Pancreas (tissue), 10 donors: ENCODE measurements around the gene ANKRD44. TPM values are rescaled to one million over a fixed set of nuclear protein-coding genes. Genes with fewer than 3 reads are reported as not detected.

ENCODE experiments used
- ATAC-seq, 4 donors: fragments of 200-7000 bp; cut with Tn5 transposase; one replicate each; pipeline versions ENCODE4 v1.8.0 to v1.9.1; 2020; ENCODE audit warnings: mild to moderate bottlenecking in 4 of 4, moderate library complexity in 4 of 4
- DNase-seq, 6 donors: peaks; one replicate each; pipeline ENCODE4 v3.0.0-alpha.2; 2020
- FAIRE-seq: peaks from 2 replicates; lab custom pipeline; 2012; peaks lifted over from hg19 to GRCh38; lab: Jason Lieb, UNC
- H3K27ac ChIP-seq, 4 donors: fragments of 200-600 bp; sonication (generic); 1 replicate in 3 of 4; 2 replicates in 1 of 4; pipeline versions ENCODE4 v1.5.0 to v1.8.0; 2020
- H3K27me3 ChIP-seq, 4 donors: fragments of 200-600 bp; one replicate each; pipeline ENCODE4 v1.8.0; 2021
- H3K36me3 ChIP-seq, 3 donors: fragments of 200-600 bp; sonication (generic) in 1 of 3; one replicate each; pipeline versions ENCODE4 v1.5.0 to v1.8.0; 2020 to 2021
- H3K4me1 ChIP-seq, 3 donors: fragments of 200-600 bp; one replicate each; pipeline ENCODE4 v1.8.0; 2021
- H3K4me3 ChIP-seq, 4 donors: fragments of 200-600 bp; sonication (generic) in 2 of 4; one replicate each; pipeline versions ENCODE4 v1.5.0 to v1.8.0; 2020 to 2021
- H3K9me3 ChIP-seq, 4 donors: fragments of 200-600 bp; one replicate each; pipeline ENCODE4 v1.8.0; 2021
- CTCF ChIP-seq, 4 donors: fragments of 200-600 bp; sonication (generic) in 3 of 4; IDR thresholded peaks; one replicate each; pipeline versions ENCODE4 v1.5.0 to v1.8.0; 2021; ENCODE audit warnings: antibody characterized with exemption in 4 of 4
- WGBS, 2 donors: extraction: QIAGEN DNeasy Blood & Tissue Kit; methylation state at CpG; one replicate each; pipeline ENCODE4 v1.1.7; 2013; 5-methylcytosine and 5-hydroxymethylcytosine counted together
- intact Hi-C, 3 donors: fragments of 100-400 bp; cut with DNase I; formaldehyde crosslinking; loops; one replicate each; pipeline versions ENCODE4 v1.11.1 to v1.14.2; 2022
- polyA plus RNA-seq, 2 donors: library from polyadenylated mRNA; stranded (reverse); fragments of 200-250 nt; gene quantifications; one replicate each; pipeline ENCODE4 v1.2.3, GENCODE V29; 2013
- total RNA-seq, 6 donors: library from RNA; stranded (reverse); fragmentation: NEBNext Ultra II Directional in 4 of 6; extraction: Animal tissue kit (Norgen Biotek cat#: 25700) in 4 of 6; gene quantifications; one replicate each; pipeline versions ENCODE4 v1.2.1 to v1.2.4, GENCODE V29; 2021 to 2023
- donor health status: healthy with polysubstance abuse.
- donor health status: DM: no; HTN: no; CAD: no; lungs with moderate emphysema.
- donor health status: DM: no; HTN: no; CAD: no.
- donor health status: control.
- donor health status: control.
- donor health status: Bipolar disorder and iron deficiency.
- donor health status: DM: yes; HTN: yes; CAD: no.
- donor health status: DM: no; HTN: no; CAD: no.
- donor health status: DM: no; HTN: no; CAD: no.
- donor health status: DM: yes; HTN: yes; CAD: no.

Gene ANKRD44
- total and polyA plus RNA-seq, 8 donors = 1.9 to 12.5 (median 7.7) TPM

DNA sequence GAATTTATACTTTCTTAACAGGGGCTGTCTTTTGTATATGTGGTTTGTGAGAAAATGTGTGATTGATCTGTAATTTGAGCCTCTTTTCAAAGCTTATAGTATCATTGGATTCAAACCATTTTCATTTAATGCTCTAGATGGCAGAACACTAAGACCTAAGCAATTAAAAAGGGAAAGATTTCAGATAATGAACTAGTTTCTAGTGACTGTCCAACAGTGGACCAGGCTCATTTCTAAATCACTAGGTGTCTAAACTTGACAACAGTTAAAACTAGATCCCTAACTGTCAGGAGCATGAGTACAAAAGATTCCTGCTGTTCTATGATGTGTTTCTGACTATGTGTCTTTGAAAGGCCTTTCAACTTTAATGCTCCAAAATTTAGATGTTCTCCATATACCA lies 54.6 kb downstream of the ANKRD44 start:
- peak overlapping the region in 2 of 4 donors; percentile 0 to 8 for H3K27ac ChIP-seq
- no peaks in the 10 kb centered on the region for H3K36me3 ChIP-seq
- H3K4me1 ChIP-seq = no peaks in the 10 kb centered on the region
- no peak overlapping the region for H3K4me3 ChIP-seq
- FAIRE-seq (no peak), ATAC-seq (no peak), DNase-seq (no peak)
- no peaks in the 10 kb centered on the region for H3K9me3 ChIP-seq
- TF ChIP-seq CTCF (IDR thresholded peaks at IDR 0.05) = no peak
- no peaks in the 10 kb centered on the region for H3K27me3 ChIP-seq
- intact Hi-C loops = no loop called here

DNA sequence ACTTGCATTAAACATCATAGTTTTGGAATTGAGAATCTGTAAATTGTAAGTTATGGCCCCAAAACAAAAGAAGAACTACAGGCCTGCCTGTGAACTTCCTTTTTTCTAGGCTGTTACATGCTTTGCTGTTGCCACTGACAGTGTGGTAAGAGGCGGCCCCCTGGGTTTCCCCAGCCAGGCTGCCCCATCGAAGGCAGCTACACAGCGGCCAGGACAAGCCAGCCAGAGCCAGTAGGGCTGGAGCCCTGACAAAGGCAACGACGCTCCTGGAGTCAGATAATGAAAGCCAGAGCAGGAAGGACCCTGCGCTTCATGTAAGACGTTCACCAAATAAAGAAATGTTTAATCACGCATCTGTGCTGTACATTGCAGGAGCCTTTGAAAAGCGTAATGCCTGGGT lies 55.0 kb downstream of the ANKRD44 start:
- H3K9me3 ChIP-seq = no peaks in the 10 kb centered on the region
- no peaks in the 10 kb centered on the region for H3K27me3 ChIP-seq
- peak overlapping the region in 2 of 4 donors; percentile 0 to 8 for H3K27ac ChIP-seq
- no peaks in the 10 kb centered on the region for H3K4me1 ChIP-seq
- TF ChIP-seq CTCF (IDR thresholded peaks at IDR 0.05) = no peak
- 67 to 79% methylated on average over 9 of the region's 9 CpGs for WGBS, 2 donors
- no peak overlapping the region for H3K4me3 ChIP-seq
- DNase-seq (peak in 1 of 6 donors; percentile 55), FAIRE-seq (no peak), ATAC-seq (peak in 3 of 4 donors; percentile 55 to 95 (median 91))
- no peaks in the 10 kb centered on the region for H3K36me3 ChIP-seq
- intact Hi-C loops = no loop called here

- Histone ChIP-seq H3K27ac (peak overlapping the region in 2 of 4 donors; percentile 0 to 7), H3K4me3 (no peak overlapping the region), H3K4me1 (no peaks in the 10 kb centered on the region), H3K9me3 (no peaks in the 10 kb centered on the region), H3K36me3 (no peaks in the 10 kb centered on the region), H3K27me3 (no peaks in the 10 kb centered on the region)
- no peak for FAIRE-seq
- intact Hi-C loops = no loop called here
- no peak for DNase-seq
- no peak for TF ChIP-seq CTCF (IDR thresholded peaks at IDR 0.05)
- 81 to 85% methylated on average over 5 of the region's 5 CpGs for WGBS, 2 donors
- ATAC-seq = peak in 2 of 4 donors; percentile 9 to 16
Measured at GRCh38 chr2:197254776-197255530, 55.6 kb downstream of the ANKRD44 start.

GRCh38 chr2:197251576-197251975 lies 59.0 kb downstream of the ANKRD44 start:
- FAIRE-seq = no peak
- intact Hi-C loops = no loop called here
- 82 to 83% methylated on average over 4 of the region's 4 CpGs for WGBS, 2 donors

More at GRCh38 chr2:197251576-197251975, 59.0 kb downstream of the ANKRD44 start:
- ATAC-seq = no peak
- H3K4me3 ChIP-seq = no peak overlapping the region
- no peaks in the 10 kb centered on the region for H3K9me3 ChIP-seq
- DNase-seq = no peak
- no peaks in the 10 kb centered on the region for H3K27me3 ChIP-seq
- no peak overlapping the region for H3K27ac ChIP-seq
- H3K36me3 ChIP-seq = no peaks in the 10 kb centered on the region
- H3K4me1 ChIP-seq = no peaks in the 10 kb centered on the region
- no peak for TF ChIP-seq CTCF (IDR thresholded peaks at IDR 0.05)
